Stimulated activated CD4-positive, alpha-beta T cell treated with anti-CD3 and anti-CD28 coated beads, Interleukin-1b, Interleukin-23, amount 100 ng/mL, for 48 hours (primary cell): Measurements from ENCODE around the gene MUC20.
"Not testable (repeated sequence)": the region's sequence is repeated elsewhere in the genome, so short reads cannot be mapped to it uniquely, and the experiment has no call there.

Experiments
- DNase-seq: peaks from one replicate; pipeline ENCODE4 v3.0.0-alpha.2; 2020

MUC20 gene

DNA sequence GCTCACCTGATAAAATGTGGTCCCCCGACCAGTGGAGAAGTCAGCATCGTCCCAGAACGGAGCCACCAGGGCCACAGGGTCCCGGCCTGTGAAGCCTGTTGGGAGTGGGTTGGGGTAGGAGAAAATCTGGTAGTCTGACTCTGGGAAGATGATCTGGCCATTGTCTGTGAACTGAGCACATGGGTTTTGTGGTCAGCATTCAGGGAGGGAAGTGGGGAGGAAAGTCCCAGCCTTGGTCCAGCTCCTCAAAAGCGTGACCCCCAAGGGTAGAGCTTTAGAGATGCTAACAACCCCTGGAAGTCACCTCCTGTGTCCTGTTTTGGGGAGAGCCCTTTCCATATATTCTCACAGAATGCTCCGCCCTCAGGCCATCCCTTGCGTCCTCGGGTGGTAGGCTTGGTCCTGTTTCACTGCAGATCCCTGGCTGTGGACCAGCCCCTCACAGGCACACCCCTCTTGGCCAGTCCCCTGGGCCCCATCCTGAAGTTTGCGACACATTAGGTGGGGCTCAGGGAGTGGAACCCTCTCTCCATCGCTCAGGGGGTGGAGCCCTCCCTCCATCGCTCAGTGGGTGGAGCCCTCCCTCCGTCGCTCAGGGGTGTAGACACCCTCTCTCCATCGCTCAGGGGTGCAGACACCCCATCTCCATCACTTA is 51.0 kb downstream of the MUC20 start:
- DNase-seq, result no peak

- no peak for DNase-seq
Measured at GRCh38 chr3:195773956-195774537, 53.3 kb downstream of the MUC20 start.

GRCh38 chr3:195774917-195775316 is 54.1 kb downstream of the MUC20 start:
- DNase-seq, result peak; percentile 24

GRCh38 chr3:195777975-195778374 is 57.2 kb downstream of the MUC20 start:
- no peak for DNase-seq

GRCh38 chr3:195781236-195781635 is 60.5 kb downstream of the MUC20 start:
- DNase-seq, result not testable (repeated sequence)
